Hematopoietic multipotent progenitor cell (in vitro differentiated cells): ENCODE data around the gene RNLS. TPM values are rescaled to one million over a fixed set of nuclear protein-coding genes. Genes with fewer than 3 reads are reported as not detected.

ENCODE experiments used
- DNase-seq, 3 donors: peaks; one replicate each; pipeline ENCODE4 v3.0.0-alpha.2; 2011 to 2015; ENCODE audit warnings: low read depth in 2 of 3, low spot score in 2 of 3
- small RNA-seq: library from RNA; depleted of rRNA; stranded (forward); fragments of <200 nt; gene quantifications from one replicate; pipeline ENCODE3, GENCODE V24; 2012
- total RNA-seq: library from RNA; depleted of rRNA; stranded (reverse); fragments of >200 nt; gene quantifications from one replicate; pipeline ENCODE4 v1.2.3, GENCODE V29; 2012

Gene RNLS
- total RNA-seq, 1 donor, result 8.6 TPM

GRCh38 chr10:88243202-88243744 is 339.8 kb downstream of the RNLS start:
- DNase-seq, result no peak

- no peak for DNase-seq
Observed at GRCh38 chr10:88241501-88241900, 341.6 kb downstream of the RNLS start.

DNA sequence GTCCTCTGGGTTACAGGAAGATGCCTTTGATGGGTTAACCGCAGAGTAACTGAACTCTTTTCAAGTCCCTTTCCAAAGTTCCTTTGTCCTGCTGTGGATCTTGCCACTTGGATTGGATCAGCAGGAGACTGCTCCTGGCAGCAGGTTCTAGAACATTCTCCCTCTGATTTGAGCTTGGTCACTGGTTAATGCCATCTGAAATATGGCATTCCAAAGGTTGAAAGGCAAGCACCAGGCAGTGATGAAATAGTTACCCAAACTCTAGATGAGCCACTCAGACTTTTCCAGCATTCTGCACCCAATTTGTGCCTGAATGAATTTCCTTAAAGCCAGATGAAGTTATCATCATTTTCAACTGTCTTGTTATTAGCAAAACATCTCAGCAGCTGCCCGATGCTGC is 343.9 kb downstream of the RNLS start:
- DNase-seq, result no peak

DNA sequence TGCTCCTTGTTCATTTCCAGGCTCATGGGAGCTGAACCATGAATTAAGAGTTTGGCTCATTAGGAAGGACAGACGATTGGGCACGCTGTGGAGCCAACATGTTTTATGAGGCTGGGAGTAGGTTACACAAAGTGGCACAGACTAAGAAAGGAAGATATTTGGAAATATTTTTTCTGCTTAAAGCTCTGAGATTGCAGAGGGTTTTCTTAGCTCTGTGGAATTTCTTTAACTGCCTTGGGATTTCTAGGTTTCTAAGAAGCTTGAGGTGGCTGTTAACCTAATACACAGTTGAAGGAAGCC is 344.6 kb downstream of the RNLS start:
- no peak for DNase-seq

DNA sequence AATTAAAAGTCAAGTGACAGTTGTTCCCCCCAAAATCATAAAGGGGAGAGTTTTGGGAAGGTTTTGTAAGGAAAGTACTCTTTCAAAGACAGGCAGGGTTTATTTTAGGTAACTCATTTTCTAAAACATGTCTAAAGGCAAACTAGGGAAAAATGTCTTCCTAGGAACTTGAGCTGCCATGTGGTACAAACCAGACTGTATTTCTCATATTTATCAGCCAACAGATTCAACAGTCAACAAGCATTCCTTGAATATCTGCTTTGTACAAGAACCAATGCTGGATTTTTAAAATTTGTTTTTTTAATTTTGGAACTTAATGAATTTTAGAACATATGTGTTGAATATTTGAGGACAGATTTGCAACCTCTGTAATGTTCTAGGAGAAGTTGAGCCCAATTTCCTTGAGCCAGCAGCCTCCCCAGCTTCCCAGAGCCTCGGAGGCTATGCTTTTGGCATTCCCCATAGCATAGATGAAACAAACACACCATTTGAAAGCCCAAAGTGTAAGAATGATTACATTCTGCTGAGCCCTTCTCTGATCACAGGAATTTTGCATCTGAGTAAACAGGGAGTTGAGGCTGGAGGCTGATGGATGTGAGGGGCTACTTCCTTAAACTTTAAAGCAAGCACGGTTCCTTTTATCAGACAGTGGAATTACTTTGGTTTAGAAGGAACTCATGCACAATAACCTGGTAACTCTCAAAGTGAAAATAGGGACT is 345.1 kb downstream of the RNLS start:
- no peak for DNase-seq

- DNase-seq, result peak in 1 of 3 donors; percentile 32
Observed at GRCh38 chr10:88236121-88236743, 346.9 kb downstream of the RNLS start.

GRCh38 chr10:88234297-88234696 is 348.8 kb downstream of the RNLS start:
- DNase-seq, result no peak

DNA sequence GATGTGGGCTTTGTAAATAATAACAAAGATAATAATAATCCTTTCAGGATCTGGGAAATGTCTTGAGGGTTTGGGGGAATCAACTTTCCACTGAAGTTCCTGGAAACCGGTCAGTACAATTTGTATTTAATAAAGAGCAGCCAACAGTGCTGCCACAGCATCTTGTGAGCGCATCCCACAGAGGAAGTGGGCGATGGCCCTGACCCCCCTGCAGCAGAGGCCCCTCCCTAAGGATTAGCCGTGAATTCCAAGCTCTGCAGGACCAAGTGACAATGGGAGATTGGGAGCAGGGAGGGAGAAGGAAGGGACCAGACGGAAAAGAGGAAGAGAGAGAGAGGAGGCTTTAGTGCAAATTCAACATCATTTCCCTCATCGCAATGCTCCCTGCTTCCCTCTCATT is 349.2 kb downstream of the RNLS start:
- DNase-seq, result no peak

- no peak for DNase-seq
Observed at GRCh38 chr10:88232983-88233543, 350.1 kb downstream of the RNLS start.

- peak in 1 of 3 donors; percentile 17 for DNase-seq
Observed at GRCh38 chr10:88232029-88232895, 350.9 kb downstream of the RNLS start.

GRCh38 chr10:88230251-88230650 is 352.9 kb downstream of the RNLS start:
- no peak for DNase-seq

- DNase-seq, result peak in 1 of 3 donors; percentile 13
Observed at GRCh38 chr10:88228130-88228529, 355.0 kb downstream of the RNLS start.

- DNase-seq, result peak in 2 of 3 donors; percentile 43 to 82
Observed at GRCh38 chr10:88227342-88228018, 355.6 kb downstream of the RNLS start.

DNA sequence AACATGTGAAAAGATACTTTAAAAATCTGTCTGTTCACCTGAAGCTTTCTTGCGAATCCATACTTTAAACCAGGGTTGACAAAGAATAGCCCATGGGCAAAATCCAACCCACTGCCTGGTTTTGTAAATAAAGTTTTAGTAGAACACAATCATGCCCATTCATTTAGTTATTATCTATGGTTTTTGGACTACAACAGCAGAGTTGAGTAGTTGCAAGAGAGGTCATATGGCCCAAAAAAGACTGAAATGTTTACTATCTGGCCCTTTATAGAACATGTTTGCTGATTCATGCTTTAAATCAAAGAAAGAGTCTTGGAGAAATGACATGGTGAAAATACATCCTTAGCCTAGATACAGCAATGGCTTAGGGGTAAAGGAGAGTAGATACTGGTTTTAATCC is 356.2 kb downstream of the RNLS start:
- DNase-seq, result no peak

DNA sequence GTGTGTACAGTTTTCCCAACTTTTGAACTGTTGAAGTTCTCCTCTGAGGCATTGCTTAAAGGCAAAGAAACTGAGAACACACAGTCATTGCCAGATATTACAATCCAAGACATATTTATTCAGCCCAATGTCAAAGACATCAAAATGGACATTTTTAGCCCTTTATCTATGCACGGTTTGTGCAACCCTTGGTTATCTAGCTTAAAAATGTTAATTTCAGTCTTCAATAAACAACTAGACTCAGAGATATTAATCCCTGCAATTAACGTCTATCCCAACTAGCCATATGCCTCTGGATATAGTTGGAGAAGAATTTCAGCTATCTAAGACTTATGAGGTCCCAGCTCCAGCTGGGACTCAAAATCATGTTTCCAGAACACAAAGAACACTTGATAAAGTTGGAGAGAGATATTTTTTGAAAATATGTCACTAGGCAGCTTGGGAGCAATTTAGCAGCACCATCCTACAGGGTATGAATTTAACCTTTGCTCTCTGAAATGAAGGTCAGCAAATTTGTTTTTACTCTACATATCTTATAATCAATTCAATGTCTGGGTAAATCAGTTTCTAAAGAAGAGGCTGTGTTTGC is 357.0 kb downstream of the RNLS start:
- no peak for DNase-seq

Small RNA genes within 50 kb of the gene (small RNA-seq; reads per million reads assigned to genes)
- gene AL353149.1 (not detected), gene RF00019 (not detected)

Other genes with a start within 250 kb of the RNLS start
- 0.27 TPM for gene LIPJ, start 3.4 kb upstream of the RNLS start, total RNA-seq
- not detected for gene LIPF, start 81.1 kb upstream of the RNLS start, total RNA-seq
- gene LIPK, start 122.9 kb upstream of the RNLS start, total RNA-seq, result not detected
- gene LIPN, start 176.7 kb upstream of the RNLS start, total RNA-seq, result not detected
- gene LIPM, start 219.4 kb upstream of the RNLS start, total RNA-seq, result not detected